Esophagus muscularis mucosa (tissue), 3 donors: ENCODE results near the gene RUNX1.

Source experiments
- CTCF ChIP-seq, 3 experiments: fragments of 200-600 bp in 2 of 3; fragments of 450-650 bp in 1 of 3; sonication (generic) in 2 of 3; IDR thresholded peaks; one replicate each; pipeline ENCODE4 v1.5.1; 2017 to 2019; ENCODE audit warnings: antibody characterized with exemption in 3 of 3, mild to moderate bottlenecking in 2 of 3, moderate library complexity in 1 of 3
- POLR2AphosphoS5 ChIP-seq, 2 donors: sonication (generic); formaldehyde crosslinking; IDR thresholded peaks; one replicate each; pipeline ENCODE4 v1.6.1; 2017; ENCODE audit warnings: antibody characterized with exemption in 2 of 2

GRCh38 chr21:34795175-34795547 lies 253.9 kb downstream of the RUNX1 start:
- no peak for TF ChIP-seq POLR2AphosphoS5 (IDR thresholded peaks at IDR 0.05)
- TF ChIP-seq CTCF (IDR thresholded peaks at IDR 0.05): peak in 1 of 3 experiments; percentile 13
